H9 (cell line): ENCODE data around the gene TMEM255A. TPM values are rescaled to one million over a fixed set of nuclear protein-coding genes. Genes with fewer than 3 reads are reported as not detected.

Experiments
- DNase-seq: peaks from one replicate; pipeline ENCODE4 v3.0.0-alpha.2; 2017
- H2AFZ ChIP-seq: one replicate; pipeline ENCODE4 v1.6.1; 2013; ENCODE audit warnings: mild to moderate bottlenecking, low read length, control low read depth, moderate library complexity
- H2AK5ac ChIP-seq: 2 replicates; pipeline ENCODE4 v1.6.1; 2013; ENCODE audit warnings: low read length, control low read depth, mixed read lengths; ENCODE audit not compliant: insufficient read length
- H2BK120ac ChIP-seq: one replicate; pipeline ENCODE4 v1.6.1; 2013; ENCODE audit warnings: low read depth, mild to moderate bottlenecking, low read length, control low read depth, inconsistent platforms; ENCODE audit not compliant: poor library complexity, severe bottlenecking
- H2BK12ac ChIP-seq: 2 replicates; pipeline ENCODE4 v1.6.1; 2013; ENCODE audit warnings: low read length, control low read depth, mixed read lengths, low read depth; ENCODE audit not compliant: insufficient read length
- H2BK15ac ChIP-seq: 2 replicates; pipeline ENCODE4 v1.6.1; 2013; ENCODE audit warnings: low read depth, low read length, control low read depth
- H2BK20ac ChIP-seq: one replicate; pipeline ENCODE4 v1.6.1; 2013; ENCODE audit warnings: low read depth, mild to moderate bottlenecking, low read length, control low read depth, inconsistent platforms; ENCODE audit not compliant: poor library complexity, severe bottlenecking
- H2BK5ac ChIP-seq: 2 replicates; pipeline ENCODE4 v1.6.1; 2013; ENCODE audit warnings: low read length, control low read depth, mixed read lengths; ENCODE audit not compliant: insufficient read length
- H3K14ac ChIP-seq: 2 replicates; pipeline ENCODE4 v1.6.1; 2013; ENCODE audit warnings: low read length, control low read depth; ENCODE audit not compliant: insufficient read depth
- H3K18ac ChIP-seq: 2 replicates; pipeline ENCODE4 v1.6.1; 2013; ENCODE audit warnings: low read depth, mild to moderate bottlenecking, mixed read lengths, low read length, control low read depth; ENCODE audit not compliant: insufficient read length
- H3K23ac ChIP-seq: 2 replicates; pipeline ENCODE4 v1.6.1; 2013; ENCODE audit warnings: low read length, control low read depth, mixed read lengths, low read depth; ENCODE audit not compliant: insufficient read length
- H3K23me2 ChIP-seq: 2 replicates; pipeline ENCODE4 v1.6.1; 2013; ENCODE audit warnings: low read depth, mild to moderate bottlenecking, mixed read lengths, low read length, control low read depth; ENCODE audit not compliant: insufficient read length, poor library complexity, severe bottlenecking
- H3K27ac ChIP-seq: 2 replicates; pipeline ENCODE4 v1.5.1; 2013; ENCODE audit warnings: low read length, control low read depth, mixed read lengths, low read depth; ENCODE audit not compliant: insufficient read length
- H3K27me3 ChIP-seq: 2 replicates; pipeline ENCODE4 v1.6.1; 2013; ENCODE audit warnings: low read length, control low read depth, inconsistent platforms; ENCODE audit not compliant: insufficient read depth
- H3K4ac ChIP-seq: 2 replicates; pipeline ENCODE4 v1.6.1; 2013; ENCODE audit warnings: low read depth, mild to moderate bottlenecking, control low read depth, inconsistent platforms, low read length, moderate library complexity
- H3K4me1 ChIP-seq: 2 replicates; pipeline ENCODE4 v1.6.1; 2013; ENCODE audit warnings: low read length, control low read depth, inconsistent platforms; ENCODE audit not compliant: insufficient read depth
- H3K4me2 ChIP-seq: 2 replicates; pipeline ENCODE4 v1.6.1; 2013; ENCODE audit warnings: low read length, control low read depth, mixed read lengths; ENCODE audit not compliant: insufficient read length, insufficient read depth
- H3K56ac ChIP-seq: 2 replicates; pipeline ENCODE4 v1.6.1; 2013; ENCODE audit warnings: low read depth, mild to moderate bottlenecking, mixed read lengths, low read length, control low read depth; ENCODE audit not compliant: insufficient read length
- H3K79me1 ChIP-seq: 2 replicates; pipeline ENCODE4 v1.6.1; 2013; ENCODE audit warnings: low read depth, mild to moderate bottlenecking, moderate library complexity, low read length, control low read depth, inconsistent platforms; ENCODE audit not compliant: insufficient read depth, poor library complexity, severe bottlenecking
- H3K79me2 ChIP-seq: 2 replicates; pipeline ENCODE4 v1.6.1; 2013; ENCODE audit warnings: low read length, control low read depth, inconsistent platforms; ENCODE audit not compliant: insufficient read depth
- H3K9ac ChIP-seq: 2 replicates; pipeline ENCODE4 v1.6.1; 2013; ENCODE audit warnings: low read length, control low read depth, mixed read lengths; ENCODE audit not compliant: insufficient read length; ENCODE audit errors: extremely low read depth
- H3K9me3 ChIP-seq: one replicate; pipeline ENCODE4 v1.6.1; 2013; ENCODE audit warnings: low read depth, low read length, inconsistent platforms; ENCODE audit not compliant: control insufficient read depth
- H3T11ph ChIP-seq: one replicate; pipeline ENCODE4 v1.6.1; 2013; ENCODE audit warnings: mild to moderate bottlenecking, low read length, control low read depth, inconsistent platforms
- H4K20me1 ChIP-seq: one replicate; pipeline ENCODE4 v1.6.1; 2013; ENCODE audit not compliant: control insufficient read depth, insufficient read length, insufficient read depth
- H4K5ac ChIP-seq: 2 replicates; pipeline ENCODE4 v1.6.1; 2013; ENCODE audit warnings: low read depth, mild to moderate bottlenecking, mixed read lengths, low read length, control low read depth; ENCODE audit not compliant: insufficient read length
- H4K8ac ChIP-seq: replicated peaks from 2 replicates; pipeline ENCODE4 v1.6.1; 2013; ENCODE audit warnings: low read length, control low read depth, mixed read lengths, low read depth; ENCODE audit not compliant: insufficient read length
- H4K91ac ChIP-seq: 2 replicates; pipeline ENCODE4 v1.6.1; 2013; ENCODE audit warnings: low read depth, mild to moderate bottlenecking, moderate library complexity, mixed read lengths, low read length, control low read depth; ENCODE audit not compliant: insufficient read length
- H3K27ac Mint-ChIP-seq, 3 experiments: 2 replicates in 2 of 3; 3 replicates in 1 of 3; pipeline ENCODE4 v1.8.0; 2020 to 2021; ENCODE audit warnings: mixed read lengths in 3 of 3, mild to moderate bottlenecking in 1 of 3, moderate library complexity in 1 of 3
- H3K27me3 Mint-ChIP-seq: 2 replicates; pipeline ENCODE4 v1.8.0; 2021; ENCODE audit warnings: low read depth, mild to moderate bottlenecking, moderate library complexity, mixed read lengths
- H3K36me3 Mint-ChIP-seq, 3 experiments: 2 replicates in 2 of 3; 3 replicates in 1 of 3; pipeline ENCODE4 v1.8.0; 2020 to 2021; ENCODE audit warnings: low read depth in 3 of 3, mixed read lengths in 3 of 3; ENCODE audit not compliant: insufficient read depth in 1 of 3
- H3K4me1 Mint-ChIP-seq, 2 experiments: 2 replicates each; pipeline ENCODE4 v1.8.0; 2020; ENCODE audit warnings: mixed read lengths in 2 of 2
- H3K4me3 Mint-ChIP-seq, 2 experiments: 2 replicates in 1 of 2; 3 replicates in 1 of 2; pipeline ENCODE4 v1.8.0; 2020 to 2021; ENCODE audit warnings: mild to moderate bottlenecking in 2 of 2, mixed read lengths in 2 of 2, moderate library complexity in 1 of 2
- H3K9me3 Mint-ChIP-seq, 2 experiments: 2 replicates in 1 of 2; 3 replicates in 1 of 2; pipeline ENCODE4 v1.8.0; 2020; ENCODE audit warnings: mild to moderate bottlenecking in 2 of 2, mixed read lengths in 2 of 2, moderate library complexity in 1 of 2
- WGBS: extraction: QIAGEN DNeasy Blood & Tissue Kit; methylation state at CpG from one replicate; pipeline ENCODE4 v1.1.7; 2013; ENCODE audit warnings: missing lambda C conversion rate, low lambda C conversion rate, mixed read lengths; ENCODE audit not compliant: insufficient read length; ENCODE audit errors: extremely low coverage; 5-methylcytosine and 5-hydroxymethylcytosine counted together
- total RNA-seq: library from RNA; stranded (reverse); gene quantifications from 2 replicates; pipeline ENCODE4 v1.2.1, GENCODE V29; 2021
- TF ChIP-seq, protein P1 (sequence below): fragments of 200-600 bp; sonication (generic); conservative IDR thresholded peaks from 3 replicates; pipeline ENCODE4 v1.8.0; 2021; ENCODE audit warnings: antibody characterized with exemption, mild to moderate bottlenecking

Gene TMEM255A
- total RNA-seq, 1 experiment from 2014 or later, result 0.77 TPM

DNA sequence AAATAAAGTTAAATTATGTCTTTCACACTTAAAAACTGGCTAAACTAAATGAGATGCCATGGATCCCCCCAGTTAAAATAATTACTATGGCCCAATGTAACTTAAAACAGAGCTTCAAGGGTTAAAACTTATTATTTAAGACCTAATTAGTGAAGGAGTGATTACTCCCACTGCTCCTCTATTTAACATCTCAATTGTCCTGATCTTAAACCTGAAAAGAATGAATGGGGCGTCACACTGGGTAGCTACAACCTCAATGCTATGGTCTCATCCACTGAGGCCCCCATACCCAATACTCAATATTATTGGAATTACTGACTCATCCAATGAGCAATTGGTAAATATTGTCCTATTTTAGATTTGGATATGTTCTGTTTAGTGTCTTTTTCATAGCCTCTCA, 21.1 kb upstream of the TMEM255A start:
- H4K5ac ChIP-seq, result no peak overlapping the region
- H3K9me3 Mint-ChIP-seq, result peaks cover 78 to 83% of the 10 kb centered on the region in 2 experiments
- no peak overlapping the region; a peak in 1 of 7 replicates for H3K27ac Mint-ChIP-seq
- H3K36me3 Mint-ChIP-seq, result peaks cover 10 to 27% (median 21%) of the 10 kb centered on the region in 3 experiments
- no peak overlapping the region for H2BK15ac ChIP-seq
- no peaks in the 10 kb centered on the region for H3K4me1 ChIP-seq
- H3K18ac ChIP-seq, result no peak overlapping the region
- no peak overlapping the region for H3T11ph ChIP-seq
- H3K23ac ChIP-seq, result no peak overlapping the region
- no peak overlapping the region for H3K56ac ChIP-seq
- TF ChIP-seq, protein P1, sequence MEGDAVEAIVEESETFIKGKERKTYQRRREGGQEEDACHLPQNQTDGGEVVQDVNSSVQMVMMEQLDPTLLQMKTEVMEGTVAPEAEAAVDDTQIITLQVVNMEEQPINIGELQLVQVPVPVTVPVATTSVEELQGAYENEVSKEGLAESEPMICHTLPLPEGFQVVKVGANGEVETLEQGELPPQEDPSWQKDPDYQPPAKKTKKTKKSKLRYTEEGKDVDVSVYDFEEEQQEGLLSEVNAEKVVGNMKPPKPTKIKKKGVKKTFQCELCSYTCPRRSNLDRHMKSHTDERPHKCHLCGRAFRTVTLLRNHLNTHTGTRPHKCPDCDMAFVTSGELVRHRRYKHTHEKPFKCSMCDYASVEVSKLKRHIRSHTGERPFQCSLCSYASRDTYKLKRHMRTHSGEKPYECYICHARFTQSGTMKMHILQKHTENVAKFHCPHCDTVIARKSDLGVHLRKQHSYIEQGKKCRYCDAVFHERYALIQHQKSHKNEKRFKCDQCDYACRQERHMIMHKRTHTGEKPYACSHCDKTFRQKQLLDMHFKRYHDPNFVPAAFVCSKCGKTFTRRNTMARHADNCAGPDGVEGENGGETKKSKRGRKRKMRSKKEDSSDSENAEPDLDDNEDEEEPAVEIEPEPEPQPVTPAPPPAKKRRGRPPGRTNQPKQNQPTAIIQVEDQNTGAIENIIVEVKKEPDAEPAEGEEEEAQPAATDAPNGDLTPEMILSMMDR, result no peak
- no peak overlapping the region for H2BK5ac ChIP-seq
- no peak overlapping the region for H2BK120ac ChIP-seq
- no peak overlapping the region for H3K4me2 ChIP-seq
- no peak overlapping the region for H2AFZ ChIP-seq
- no peak overlapping the region for H3K27ac ChIP-seq
- H3K4me3 Mint-ChIP-seq, result no peak overlapping the region
- no peaks in the 10 kb centered on the region for H3K79me1 ChIP-seq
- no peaks in the 10 kb centered on the region for H3K79me2 ChIP-seq
- H4K91ac ChIP-seq, result no peak overlapping the region
- DNase-seq, result no peak
- H4K20me1 ChIP-seq, result no peaks in the 10 kb centered on the region
- H3K23me2 ChIP-seq, result no peaks in the 10 kb centered on the region
- no peaks in the 10 kb centered on the region for H3K27me3 ChIP-seq
- H2AK5ac ChIP-seq, result no peak overlapping the region
- H3K27me3 Mint-ChIP-seq, result no peaks in the 10 kb centered on the region; the same call in 1 of the 2 replicates
- H3K9me3 ChIP-seq, result peaks cover 30% of the 10 kb centered on the region
- WGBS, result no CpG with 5 or more reads among the region's 1 CpG
- H3K9ac ChIP-seq, result no peak overlapping the region
- H3K14ac ChIP-seq, result no peak overlapping the region
- H4K8ac ChIP-seq, result no peak overlapping the region
- H2BK20ac ChIP-seq, result no peak overlapping the region
- H2BK12ac ChIP-seq, result no peak overlapping the region
- no peak overlapping the region for H3K4ac ChIP-seq
- peaks cover 16 to 17% of the 10 kb centered on the region in 2 experiments for H3K4me1 Mint-ChIP-seq
